Trophoblast cell (in vitro differentiated cells and primary cell): ENCODE results near the gene LDLRAD4. TPM values are rescaled to one million over a fixed set of nuclear protein-coding genes. Genes with fewer than 3 reads are reported as not detected.

ENCODE experiments used
- DNase-seq, 2 donors: peaks; one replicate each; pipeline ENCODE4 v3.0.0-alpha.2; 2016
- H2AFZ ChIP-seq: 2 replicates; pipeline ENCODE4 v1.6.1; 2013; ENCODE audit warnings: low read length, moderate library complexity, mild to moderate bottlenecking; ENCODE audit not compliant: insufficient read depth, poor library complexity
- H2AK5ac ChIP-seq: 2 replicates; pipeline ENCODE4 v1.6.1; 2013; ENCODE audit warnings: mild to moderate bottlenecking, low read length
- H2BK120ac ChIP-seq: 2 replicates; pipeline ENCODE4 v1.6.1; 2013; ENCODE audit warnings: low read length, mild to moderate bottlenecking, moderate library complexity; ENCODE audit not compliant: insufficient read depth, poor library complexity
- H2BK12ac ChIP-seq: 2 replicates; pipeline ENCODE4 v1.6.1; 2013; ENCODE audit warnings: mild to moderate bottlenecking, low read length, moderate library complexity
- H2BK5ac ChIP-seq: 2 replicates; pipeline ENCODE4 v1.6.1; 2013; ENCODE audit warnings: low read length, low read depth, moderate library complexity, mild to moderate bottlenecking; ENCODE audit not compliant: poor library complexity
- H3K14ac ChIP-seq: 2 replicates; pipeline ENCODE4 v1.6.1; 2013; ENCODE audit warnings: mild to moderate bottlenecking, low read length
- H3K18ac ChIP-seq: 2 replicates; pipeline ENCODE4 v1.6.1; 2013; ENCODE audit warnings: mild to moderate bottlenecking, low read length
- H3K23ac ChIP-seq: 2 replicates; pipeline ENCODE4 v1.6.1; 2013; ENCODE audit warnings: low read length
- H3K27ac ChIP-seq: 2 replicates; pipeline ENCODE4 v1.5.1; 2013; ENCODE audit warnings: low read depth, mild to moderate bottlenecking, inconsistent platforms, low read length, moderate library complexity
- H3K27me3 ChIP-seq: 2 replicates; pipeline ENCODE4 v1.6.1; 2013; ENCODE audit warnings: inconsistent platforms, mild to moderate bottlenecking, low read length, moderate library complexity; ENCODE audit not compliant: insufficient read depth
- H3K36me3 ChIP-seq, 2 experiments: 1 replicate in 1 of 2; 2 replicates in 1 of 2; pipeline ENCODE4 v1.6.1; 2013; ENCODE audit warnings: low read length in 2 of 2, mild to moderate bottlenecking in 2 of 2, moderate library complexity in 1 of 2; ENCODE audit not compliant: insufficient read depth in 2 of 2, control insufficient read depth in 1 of 2
- H3K4ac ChIP-seq: 2 replicates; pipeline ENCODE4 v1.6.1; 2013; ENCODE audit warnings: low read depth, mild to moderate bottlenecking, low read length, moderate library complexity
- H3K4me1 ChIP-seq, 2 experiments: 1 replicate in 1 of 2; 2 replicates in 1 of 2; pipeline ENCODE4 v1.6.1; 2013; ENCODE audit warnings: low read length in 2 of 2, mild to moderate bottlenecking in 2 of 2, moderate library complexity in 1 of 2; ENCODE audit not compliant: insufficient read depth in 2 of 2, control insufficient read depth in 1 of 2
- H3K4me2 ChIP-seq: 2 replicates; pipeline ENCODE4 v1.6.1; 2013; ENCODE audit warnings: inconsistent platforms, mild to moderate bottlenecking, low read length, moderate library complexity
- H3K4me3 ChIP-seq: 2 replicates; pipeline ENCODE4 v1.5.1; 2013; ENCODE audit warnings: mild to moderate bottlenecking, low read depth, low read length, inconsistent platforms
- H3K79me1 ChIP-seq: one replicate; pipeline ENCODE4 v1.6.1; 2013; ENCODE audit warnings: low read length
- H3K79me2 ChIP-seq: 2 replicates; pipeline ENCODE4 v1.6.1; 2013; ENCODE audit warnings: low read length, mild to moderate bottlenecking; ENCODE audit not compliant: control insufficient read depth, insufficient read depth, poor library complexity
- H3K9ac ChIP-seq: 2 replicates; pipeline ENCODE4 v1.6.1; 2013; ENCODE audit warnings: mild to moderate bottlenecking, low read length
- H3K9me3 ChIP-seq: 2 replicates; pipeline ENCODE4 v1.6.1; 2013; ENCODE audit warnings: low read depth, mild to moderate bottlenecking, control low read depth, inconsistent platforms, low read length; ENCODE audit not compliant: insufficient read depth
- H4K12ac ChIP-seq: 2 replicates; pipeline ENCODE4 v1.6.1; 2013; ENCODE audit warnings: low read depth, mild to moderate bottlenecking, low read length, moderate library complexity
- H4K8ac ChIP-seq: 2 replicates; pipeline ENCODE4 v1.6.1; 2013; ENCODE audit warnings: low read depth, mild to moderate bottlenecking, low read length, moderate library complexity
- H4K91ac ChIP-seq: one replicate; pipeline ENCODE4 v1.6.1; 2013; ENCODE audit warnings: low read depth, mild to moderate bottlenecking, low read length, moderate library complexity
- WGBS: extraction: QIAGEN DNeasy Blood & Tissue Kit; methylation state at CpG from one replicate; pipeline ENCODE4 v1.1.7; 2013; ENCODE audit warnings: missing lambda C conversion rate; ENCODE audit not compliant: insufficient read length, insufficient coverage; ENCODE audit errors: extremely low coverage; 5-methylcytosine and 5-hydroxymethylcytosine counted together
- polyA plus RNA-seq: library from polyadenylated mRNA; stranded (reverse); fragments of 200-250 nt; gene quantifications from 2 replicates; pipeline ENCODE4 v1.2.3, GENCODE V29; 2013

LDLRAD4 gene
- polyA plus RNA-seq: 6.9 and 7.5 TPM in 2 replicates

GRCh38 chr18:13218368-13218991 is at the start of gene LDLRAD4:
TSS of gene LDLRAD4 (plus strand) at chr18:13218760.
- Histone ChIP-seq H2AK5ac (peak within 1 kb of the TSS; percentile 84), H2BK5ac (peak within 1 kb of the TSS; percentile 66), H3K4me1 (peaks cover 19 to 29% of the 10 kb centered on the region in 2 experiments), H3K9me3 (no peaks in the 10 kb centered on the region), H3K23ac (no peak within 1 kb of the TSS), H3K4me3 (peak within 1 kb of the TSS; percentile 86), H2BK120ac (peak within 1 kb of the TSS; percentile 81), H3K14ac (peak within 1 kb of the TSS; percentile 76), H3K4me2 (peak within 1 kb of the TSS; percentile 81), H3K79me1 (peaks cover 16% of the 10 kb centered on the region), H3K27me3 (peaks cover 3% of the 10 kb centered on the region), H4K91ac (peak within 1 kb of the TSS; percentile 92), H2BK12ac (peak within 1 kb of the TSS; percentile 77), H4K12ac (peak within 1 kb of the TSS; percentile 74), H3K27ac (peak within 1 kb of the TSS; percentile 51), H2AFZ (peak within 1 kb of the TSS; percentile 43), H4K8ac (peak within 1 kb of the TSS; percentile 85), H3K18ac (peak within 1 kb of the TSS; percentile 92), H3K9ac (peak within 1 kb of the TSS; percentile 86), H3K36me3 (no peaks in the 10 kb centered on the region), H3K4ac (peak within 1 kb of the TSS; percentile 77), H3K79me2 (peaks cover 7% of the 10 kb centered on the region)
- no CpG with 5 or more reads among the region's 57 CpGs for WGBS
- DNase-seq: peak in 1 of 2 donors; percentile 18

GRCh38 chr18:13173578-13174145 is 44.9 kb upstream of the LDLRAD4 start:
- Histone ChIP-seq H3K79me2 (no peaks in the 10 kb centered on the region), H4K12ac (no peak overlapping the region), H3K27ac (no peak overlapping the region), H3K4me1 (no peaks in the 10 kb centered on the region), H3K79me1 (no peaks in the 10 kb centered on the region), H3K9me3 (peaks cover 2% of the 10 kb centered on the region), H3K36me3 (no peaks in the 10 kb centered on the region), H2AK5ac (no peak overlapping the region), H3K23ac (no peak overlapping the region), H4K8ac (no peak overlapping the region), H2AFZ (no peak overlapping the region), H2BK5ac (no peak overlapping the region), H3K4me3 (no peak overlapping the region), H3K4me2 (no peak overlapping the region), H3K9ac (no peak overlapping the region), H3K27me3 (no peaks in the 10 kb centered on the region), H3K14ac (no peak overlapping the region), H3K18ac (no peak overlapping the region), H2BK12ac (no peak overlapping the region), H2BK120ac (no peak overlapping the region), H3K4ac (no peak overlapping the region), H4K91ac (no peak overlapping the region)
- WGBS: no CpG with 5 or more reads among the region's 14 CpGs
- no peak for DNase-seq

- H3K9ac ChIP-seq: no peak overlapping the region
- H3K4me1 ChIP-seq: no peaks in the 10 kb centered on the region
- H3K9me3 ChIP-seq: peaks cover 2% of the 10 kb centered on the region
- no peak overlapping the region for H3K27ac ChIP-seq
- no peaks in the 10 kb centered on the region for H3K79me1 ChIP-seq
- H3K14ac ChIP-seq: no peak overlapping the region
- no peak overlapping the region for H3K23ac ChIP-seq
- H3K79me2 ChIP-seq: no peaks in the 10 kb centered on the region
- H2BK12ac ChIP-seq: no peak overlapping the region
- no peak overlapping the region for H4K91ac ChIP-seq
- no peak overlapping the region for H3K4me3 ChIP-seq
- no peak overlapping the region for H3K4me2 ChIP-seq
- no peaks in the 10 kb centered on the region for H3K36me3 ChIP-seq
- no peak overlapping the region for H2BK5ac ChIP-seq
- no peak overlapping the region for H4K8ac ChIP-seq
- H2BK120ac ChIP-seq: no peak overlapping the region
- no peak overlapping the region for H2AK5ac ChIP-seq
- H4K12ac ChIP-seq: no peak overlapping the region
- no peak overlapping the region for H3K18ac ChIP-seq
- no peak for DNase-seq
- no peak overlapping the region for H3K4ac ChIP-seq
- no CpG with 5 or more reads among the region's 8 CpGs for WGBS
- H3K27me3 ChIP-seq: no peaks in the 10 kb centered on the region
- no peak overlapping the region for H2AFZ ChIP-seq
These were observed 43.3 kb upstream of the LDLRAD4 start for GRCh38 chr18:13175266-13175665.

GRCh38 chr18:13175754-13176210 is 42.8 kb upstream of the LDLRAD4 start:
- H3K27me3 ChIP-seq: no peaks in the 10 kb centered on the region
- no peak overlapping the region for H2BK5ac ChIP-seq
- H3K36me3 ChIP-seq: no peaks in the 10 kb centered on the region
- H3K9ac ChIP-seq: no peak overlapping the region
- H4K91ac ChIP-seq: no peak overlapping the region
- H4K12ac ChIP-seq: no peak overlapping the region
- H3K9me3 ChIP-seq: peaks cover 2% of the 10 kb centered on the region
- no peak overlapping the region for H3K4me3 ChIP-seq
- H2BK12ac ChIP-seq: no peak overlapping the region
- no peaks in the 10 kb centered on the region for H3K79me2 ChIP-seq
- H4K8ac ChIP-seq: no peak overlapping the region
- H3K14ac ChIP-seq: no peak overlapping the region
- H2AK5ac ChIP-seq: no peak overlapping the region
- no peak for DNase-seq
- H3K27ac ChIP-seq: no peak overlapping the region
- H3K18ac ChIP-seq: no peak overlapping the region
- H2AFZ ChIP-seq: no peak overlapping the region
- H2BK120ac ChIP-seq: no peak overlapping the region
- WGBS: no CpG with 5 or more reads among the region's 6 CpGs
- no peak overlapping the region for H3K4ac ChIP-seq
- H3K4me1 ChIP-seq: no peaks in the 10 kb centered on the region
- no peaks in the 10 kb centered on the region for H3K79me1 ChIP-seq
- no peak overlapping the region for H3K4me2 ChIP-seq
- no peak overlapping the region for H3K23ac ChIP-seq
